SK-N-SH (cell line): ENCODE results near the gene PRL. TPM values are rescaled to one million over a fixed set of nuclear protein-coding genes. Genes with fewer than 3 reads are reported as not detected.

ENCODE experiments used
- CTCF ChIA-PET: fragments of 300-600, 350-600 bp; formaldehyde crosslinking; extraction: SDS; loops from one replicate; lab custom pipeline; 2021; lab: Yijun Ruan, JAX
- POLR2A ChIA-PET: fragments of 350-600 bp; sonication (Branson Sonifier 250); formaldehyde crosslinking; extraction: SDS; loops from one replicate; lab custom pipeline; 2020; ENCODE audit warnings: antibody characterized with exemption, inconsistent platforms; lab: Yijun Ruan, JAX
- DNase-seq: peaks from one replicate; pipeline ENCODE4 v3.0.0; 2012
- H2AFZ ChIP-seq: fragments of 200-600 bp; sonication (generic); 2 replicates; pipeline ENCODE4 v1.8.1; 2016; ENCODE audit warnings: antibody characterized with exemption, mild to moderate bottlenecking, low read depth
- H3F3A ChIP-seq: fragments of 200-600 bp; sonication (generic); replicated peaks from 2 replicates; pipeline ENCODE3; 2016; ENCODE audit warnings: antibody characterized with exemption, mild to moderate bottlenecking; ENCODE audit not compliant: insufficient read depth
- H3K27ac ChIP-seq, 2 experiments: fragments of 200-500 bp in 1 of 2; fragments of 200-600 bp in 1 of 2; sonication (Bioruptor generic) in 1 of 2; sonication (generic), shearing (Covaris generic) in 1 of 2; 2 replicates each; pipeline versions ENCODE4 v1.5.1 to v1.6.1; 2014 to 2016; ENCODE audit warnings: low read depth in 2 of 2, inconsistent platforms in 1 of 2, low read length in 1 of 2, mild to moderate bottlenecking in 1 of 2, mixed read lengths in 1 of 2
- H3K27me3 ChIP-seq: fragments of 200-600 bp; sonication (generic), shearing (Covaris generic); 2 replicates; pipeline ENCODE4 v1.6.1; 2016; ENCODE audit warnings: mixed run types; ENCODE audit not compliant: insufficient read depth
- H3K36me3 ChIP-seq, 2 experiments: fragments of 200-500 bp in 1 of 2; fragments of 200-600 bp in 1 of 2; sonication (Bioruptor generic) in 1 of 2; sonication (generic) in 1 of 2; replicated peaks in 1 of 2; 2 replicates each; pipeline versions ENCODE3 to v1.5.1; 2014 to 2016; ENCODE audit warnings: low read length in 1 of 2, mild to moderate bottlenecking in 1 of 2; ENCODE audit not compliant: insufficient read depth in 2 of 2, control insufficient read depth in 1 of 2
- H3K4me1 ChIP-seq, 2 experiments: fragments of 200-500 bp in 1 of 2; fragments of 200-600 bp in 1 of 2; sonication (Bioruptor generic) in 1 of 2; sonication (generic), shearing (Covaris generic) in 1 of 2; 2 replicates each; pipeline versions ENCODE4 v1.5.1 to v1.6.1; 2014 to 2016; ENCODE audit warnings: low read depth in 1 of 2, low read length in 1 of 2, mixed run types in 1 of 2; ENCODE audit not compliant: insufficient read depth in 2 of 2, control insufficient read depth in 1 of 2
- H3K4me2 ChIP-seq: fragments of 200-600 bp; sonication (generic), shearing (Covaris generic); 2 replicates; pipeline ENCODE4 v1.6.1; 2017; ENCODE audit warnings: mixed run types
- H3K4me3 ChIP-seq, 2 experiments: fragments of 200-500 bp in 1 of 2; fragments of 200-600 bp in 1 of 2; sonication (Bioruptor generic) in 1 of 2; sonication (generic), shearing (Covaris generic) in 1 of 2; 2 replicates each; pipeline versions ENCODE4 v1.5.1 to v1.8.1; 2014 to 2016; ENCODE audit warnings: low read depth in 2 of 2, inconsistent platforms in 1 of 2, low read length in 1 of 2, mild to moderate bottlenecking in 1 of 2, mixed read lengths in 1 of 2, moderate library complexity in 1 of 2
- H3K79me2 ChIP-seq: fragments of 200-600 bp; sonication (generic); 2 replicates; pipeline ENCODE4 v1.8.1; 2017; ENCODE audit warnings: mild to moderate bottlenecking; ENCODE audit not compliant: insufficient read depth
- H3K9ac ChIP-seq: fragments of 200-600 bp; sonication (generic); 2 replicates; pipeline ENCODE4 v1.6.1; 2017; ENCODE audit warnings: mixed run types
- H3K9me2 ChIP-seq: fragments of 200-600 bp; sonication (generic); 2 replicates; pipeline ENCODE4 v1.6.1; 2017; ENCODE audit warnings: mixed run types
- H3K9me3 ChIP-seq: fragments of 200-600 bp; sonication (generic); 2 replicates; pipeline ENCODE4 v1.6.1; 2017; ENCODE audit warnings: mixed run types, mild to moderate bottlenecking, moderate library complexity
- H4K20me1 ChIP-seq: fragments of 200-600 bp; sonication (generic); 2 replicates; pipeline ENCODE4 v1.6.1; 2017; ENCODE audit warnings: mild to moderate bottlenecking, mixed run types; ENCODE audit not compliant: insufficient read depth
- EZH2phosphoT487 ChIP-seq: fragments of 200-600 bp; sonication (generic); IDR thresholded peaks from 2 replicates; pipeline ENCODE4 v1.6.1; 2017; ENCODE audit warnings: low read depth, mixed run types, mild to moderate bottlenecking, antibody characterized with exemption, moderate library complexity, borderline replicate concordance
- FOXM1 ChIP-seq: IDR thresholded peaks from 2 replicates; pipeline ENCODE4 v1.4.0; 2012; ENCODE audit warnings: low read depth, mild to moderate bottlenecking
- MXI1 ChIP-seq: IDR thresholded peaks from 2 replicates; pipeline ENCODE4 v1.6.1; 2012; ENCODE audit warnings: mild to moderate bottlenecking, low read depth, low read length, improper control_type of control experiment
- NFIC ChIP-seq: IDR thresholded peaks from 2 replicates; pipeline ENCODE4 v1.4.0; 2012; ENCODE audit warnings: borderline replicate concordance
- POLR2AphosphoS5 ChIP-seq: IDR thresholded peaks from 2 replicates; pipeline ENCODE4 v1.6.1; 2012; ENCODE audit warnings: low read depth, low read length
- RAD21 ChIP-seq: IDR thresholded peaks from 2 replicates; pipeline ENCODE4 v1.6.1; 2012; ENCODE audit warnings: mild to moderate bottlenecking, low read length
- SMC3 ChIP-seq: IDR thresholded peaks from 2 replicates; pipeline ENCODE4 v1.6.1; 2012; ENCODE audit warnings: low read depth, low read length, improper control_type of control experiment
- TAF1 ChIP-seq: IDR thresholded peaks from 2 replicates; pipeline ENCODE4 v1.6.1; 2012; ENCODE audit warnings: low read depth, mild to moderate bottlenecking, low read length, moderate library complexity, borderline replicate concordance
- TCF12 ChIP-seq: IDR thresholded peaks from 2 replicates; pipeline ENCODE4 v1.4.0; 2012
- WGBS: methylation state at CpG from one replicate; pipeline ENCODE4 v1.1.6; 2017; ENCODE audit warnings: low lambda C conversion rate; 5-methylcytosine and 5-hydroxymethylcytosine counted together
- polyA plus RNA-seq, 3 experiments: library from polyadenylated mRNA; depleted of rRNA; stranded (reverse); fragments of >200 nt; gene quantifications; 2 replicates each; pipeline ENCODE4 v1.2.3, GENCODE V29; 2012
- TF ChIP-seq, protein P1 (sequence below): IDR thresholded peaks from 2 replicates; pipeline ENCODE4 v1.4.0; 2012; ENCODE audit warnings: low read depth, borderline replicate concordance
- TF ChIP-seq, protein P2 (sequence below): fragments of 150-350 bp; IDR thresholded peaks from 2 replicates; pipeline ENCODE4 v1.6.1; 2016; ENCODE audit warnings: mild to moderate bottlenecking, low read depth, low read length

The PRL gene
- polyA plus RNA-seq, 1 of the 3 experiments (the other 2 are of a cell fraction), result not detected

DNA sequence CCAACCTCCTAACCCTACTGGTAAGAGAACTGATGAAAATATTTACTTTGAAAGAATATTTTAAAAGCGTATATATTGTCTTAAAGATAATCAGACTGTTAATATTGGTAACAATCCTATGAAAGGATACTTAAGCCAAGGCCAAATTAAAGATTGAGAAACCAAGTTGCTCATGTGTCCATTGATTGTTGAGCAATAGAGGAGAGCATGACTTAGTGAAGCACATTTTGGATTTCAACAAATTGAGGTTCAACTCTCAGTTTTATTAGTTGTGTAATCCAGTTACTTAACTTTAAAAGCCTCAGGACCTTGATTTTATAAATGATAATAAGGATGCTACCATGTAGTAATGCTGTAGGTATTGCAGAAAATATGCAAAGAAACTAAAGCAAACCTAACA, 56.8 kb downstream of the PRL start:
- no peaks in the 10 kb centered on the region for H4K20me1 ChIP-seq
- POLR2A ChIA-PET, result no interaction called here
- H3K27me3 ChIP-seq, result no peaks in the 10 kb centered on the region
- no peaks in the 10 kb centered on the region for H3K79me2 ChIP-seq
- H3K4me1 ChIP-seq, result peaks cover 0 to 5% of the 10 kb centered on the region in 2 experiments; a peak in 2 of 4 replicates
- H2AFZ ChIP-seq, result no peak overlapping the region
- H3K36me3 ChIP-seq, result no peaks in the 10 kb centered on the region
- no peak overlapping the region for H3K4me3 ChIP-seq
- H3K9me2 ChIP-seq, result no peaks in the 10 kb centered on the region
- 2% methylated on average over 1 of the region's 1 CpG for WGBS
- TF ChIP-seq FOXM1 (no peak), NFIC (no peak)
- TF ChIP-seq, protein P1, sequence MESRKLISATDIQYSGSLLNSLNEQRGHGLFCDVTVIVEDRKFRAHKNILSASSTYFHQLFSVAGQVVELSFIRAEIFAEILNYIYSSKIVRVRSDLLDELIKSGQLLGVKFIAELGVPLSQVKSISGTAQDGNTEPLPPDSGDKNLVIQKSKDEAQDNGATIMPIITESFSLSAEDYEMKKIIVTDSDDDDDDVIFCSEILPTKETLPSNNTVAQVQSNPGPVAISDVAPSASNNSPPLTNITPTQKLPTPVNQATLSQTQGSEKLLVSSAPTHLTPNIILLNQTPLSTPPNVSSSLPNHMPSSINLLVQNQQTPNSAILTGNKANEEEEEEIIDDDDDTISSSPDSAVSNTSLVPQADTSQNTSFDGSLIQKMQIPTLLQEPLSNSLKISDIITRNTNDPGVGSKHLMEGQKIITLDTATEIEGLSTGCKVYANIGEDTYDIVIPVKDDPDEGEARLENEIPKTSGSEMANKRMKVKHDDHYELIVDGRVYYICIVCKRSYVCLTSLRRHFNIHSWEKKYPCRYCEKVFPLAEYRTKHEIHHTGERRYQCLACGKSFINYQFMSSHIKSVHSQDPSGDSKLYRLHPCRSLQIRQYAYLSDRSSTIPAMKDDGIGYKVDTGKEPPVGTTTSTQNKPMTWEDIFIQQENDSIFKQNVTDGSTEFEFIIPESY, result no peak
- TF ChIP-seq, protein P2, sequence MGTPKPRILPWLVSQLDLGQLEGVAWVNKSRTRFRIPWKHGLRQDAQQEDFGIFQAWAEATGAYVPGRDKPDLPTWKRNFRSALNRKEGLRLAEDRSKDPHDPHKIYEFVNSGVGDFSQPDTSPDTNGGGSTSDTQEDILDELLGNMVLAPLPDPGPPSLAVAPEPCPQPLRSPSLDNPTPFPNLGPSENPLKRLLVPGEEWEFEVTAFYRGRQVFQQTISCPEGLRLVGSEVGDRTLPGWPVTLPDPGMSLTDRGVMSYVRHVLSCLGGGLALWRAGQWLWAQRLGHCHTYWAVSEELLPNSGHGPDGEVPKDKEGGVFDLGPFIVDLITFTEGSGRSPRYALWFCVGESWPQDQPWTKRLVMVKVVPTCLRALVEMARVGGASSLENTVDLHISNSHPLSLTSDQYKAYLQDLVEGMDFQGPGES, result no peak
- H3K4me2 ChIP-seq, result no peak overlapping the region
- no peak for DNase-seq
- CTCF ChIA-PET, result no interaction called here
- H3K9ac ChIP-seq, result no peak overlapping the region
- peaks cover 5% of the 10 kb centered on the region for H3F3A ChIP-seq
- no peak overlapping the region for H3K27ac ChIP-seq
- no peaks in the 10 kb centered on the region for H3K9me3 ChIP-seq

DNA sequence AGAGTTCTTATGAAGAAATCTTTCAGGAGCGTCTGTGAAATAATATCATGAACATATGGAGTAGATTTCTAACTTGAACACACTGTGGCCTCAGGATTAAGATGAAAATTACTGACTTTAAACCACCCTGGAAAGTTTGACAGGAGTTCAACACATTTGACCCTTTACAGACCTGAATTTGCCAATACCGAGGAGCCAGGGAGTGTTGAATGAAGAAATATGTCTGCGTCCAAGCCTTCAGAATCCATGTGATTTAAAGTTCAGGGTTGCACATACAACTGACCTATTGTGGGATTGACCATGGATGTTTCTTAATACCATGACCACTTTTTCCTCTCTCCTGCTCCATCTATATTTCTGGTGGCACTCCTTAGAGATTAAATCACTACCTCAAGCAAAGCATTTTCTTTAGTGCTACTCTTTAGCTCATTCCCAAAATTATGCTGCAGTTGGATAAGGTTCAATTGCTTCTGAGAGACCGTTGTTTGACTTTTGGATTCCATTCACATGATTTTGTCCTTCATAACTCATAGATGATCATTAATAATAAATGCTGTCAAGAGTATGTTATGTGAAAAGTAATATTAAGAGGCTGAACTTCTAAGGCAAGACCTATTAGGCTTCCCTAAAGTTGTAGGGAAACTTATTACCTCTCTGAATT, 57.4 kb downstream of the PRL start:
- ChIA-PET CTCF (no interaction called here), POLR2A (no interaction called here)
- TF ChIP-seq TCF12, result no peak
- peaks cover 5% of the 10 kb centered on the region for H3F3A ChIP-seq
- no peak overlapping the region for H3K4me3 ChIP-seq
- no peak overlapping the region for H3K9ac ChIP-seq
- H2AFZ ChIP-seq, result no peak overlapping the region; the same call in 1 of the 2 replicates
- no peak overlapping the region for H3K27ac ChIP-seq
- peaks cover 0 to 5% of the 10 kb centered on the region in 2 experiments; a peak in 2 of 4 replicates for H3K4me1 ChIP-seq
- no peak overlapping the region for H3K4me2 ChIP-seq
- DNase-seq, result no peak
- H3K27me3 ChIP-seq, result no peaks in the 10 kb centered on the region
- no peaks in the 10 kb centered on the region for H3K79me2 ChIP-seq
- H3K9me2 ChIP-seq, result no peaks in the 10 kb centered on the region
- no peaks in the 10 kb centered on the region for H3K36me3 ChIP-seq
- 58% methylated on average over 4 of the region's 4 CpGs for WGBS
- no peaks in the 10 kb centered on the region for H4K20me1 ChIP-seq
- no peaks in the 10 kb centered on the region for H3K9me3 ChIP-seq

GRCh38 chr6:22238861-22239260, 58.0 kb downstream of the PRL start:
- Histone ChIP-seq H3K27me3 (no peaks in the 10 kb centered on the region), H3K36me3 (no peaks in the 10 kb centered on the region), H4K20me1 (no peaks in the 10 kb centered on the region), H3K27ac (no peak overlapping the region), H3K9me2 (no peaks in the 10 kb centered on the region), H3K4me3 (no peak overlapping the region), H3F3A (peaks cover 5% of the 10 kb centered on the region), H3K79me2 (no peaks in the 10 kb centered on the region), H3K4me2 (no peak overlapping the region), H2AFZ (no peak overlapping the region; the same call in 1 of the 2 replicates), H3K4me1 (peaks cover 0 to 5% of the 10 kb centered on the region in 2 experiments; a peak in 2 of 4 replicates), H3K9me3 (no peaks in the 10 kb centered on the region), H3K9ac (no peak overlapping the region)
- POLR2A ChIA-PET, result no interaction called here
- CTCF ChIA-PET, result no interaction called here
- TF ChIP-seq MXI1 (no peak), EZH2phosphoT487 (no peak), POLR2AphosphoS5 (no peak), RAD21 (no peak), TAF1 (no peak), SMC3 (no peak)
- no peak for DNase-seq
- 85% methylated on average over 4 of the region's 4 CpGs for WGBS
